ENCODE measurements around the gene SH3BGRL2.

Gene SH3BGRL2

DNA sequence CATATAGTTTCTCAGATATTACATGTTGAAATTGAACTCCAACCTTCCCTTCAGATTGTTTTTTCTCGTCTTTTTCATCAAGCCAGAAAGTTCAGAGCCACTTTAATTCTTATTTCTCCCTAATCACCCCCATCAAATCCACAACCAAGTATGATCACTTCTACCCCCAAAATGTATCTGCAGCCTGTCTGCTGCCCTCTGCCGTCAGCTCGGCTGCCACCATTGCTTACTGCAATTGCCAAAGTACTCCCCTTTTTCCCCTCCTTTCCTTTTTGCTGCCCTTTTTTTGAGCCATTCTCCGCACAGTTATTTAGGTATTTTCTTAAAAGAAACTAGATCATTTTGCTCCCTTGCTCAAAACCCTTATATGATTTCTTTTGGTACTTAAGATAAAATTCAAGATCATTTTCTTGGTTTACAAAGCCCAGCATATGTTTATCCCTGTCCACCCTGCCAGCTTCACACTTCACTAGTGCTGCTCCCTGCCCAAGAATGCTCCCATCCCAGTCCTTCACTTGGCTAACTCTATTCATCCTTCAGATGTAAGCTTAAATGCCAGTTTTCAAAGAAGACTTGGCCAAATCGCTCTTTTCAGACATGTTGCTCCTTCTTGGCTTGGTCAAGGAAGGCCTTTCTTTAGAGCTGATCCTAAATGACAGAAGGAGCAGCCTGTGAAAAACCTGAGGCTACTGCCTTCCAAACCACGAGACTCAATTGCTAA, 63.7 kb downstream of the SH3BGRL2 start:
- no peak overlapping the region for H2BK15ac ChIP-seq (ENCODE audit: low read length)
- H3K14ac ChIP-seq (ENCODE audit: low read length): no peak overlapping the region
- H3K23ac ChIP-seq (ENCODE audit: low read depth, low read length, poor library complexity): no peak overlapping the region
- H2AK5ac ChIP-seq (ENCODE audit: low read depth, low read length): no peak overlapping the region
- H3K4me1 ChIP-seq (ENCODE audit: control insufficient read depth in 2 of 2, insufficient read depth in 1 of 2, low read depth in 1 of 2, low read length in 2 of 2): peaks cover 2 to 3% of the 10 kb centered on the region in 2 donors
- no peak overlapping the region for H4K8ac ChIP-seq (ENCODE audit: low read depth, low read length)
- H3K36me3 ChIP-seq (replicated peaks in 1 of 2; ENCODE audit: control insufficient read depth in 2 of 2, insufficient read depth in 2 of 2, low read length in 2 of 2): peaks cover 1 to 6% of the 10 kb centered on the region in 2 donors
- H3K9me3 ChIP-seq (replicated peaks in 1 of 2; ENCODE audit: control insufficient read depth in 2 of 2, insufficient read depth in 1 of 2, low read depth in 1 of 2, low read length in 2 of 2): no peaks in the 10 kb centered on the region
- H3K4me2 ChIP-seq (ENCODE audit: insufficient read depth, low read length, poor library complexity, severe bottlenecking): no peak overlapping the region
- no peak overlapping the region for H2BK12ac ChIP-seq (ENCODE audit: low read length)
- no peak for DNase-seq (ENCODE audit: low spot score)
- H4K91ac ChIP-seq (ENCODE audit: low read depth, low read length, poor library complexity): no peak overlapping the region
- no peak overlapping the region for H3K27ac ChIP-seq (replicated peaks; ENCODE audit: low read length)
- no peaks in the 10 kb centered on the region for H3K27me3 ChIP-seq (ENCODE audit: control insufficient read depth in 3 of 3, insufficient read depth in 3 of 3, low read depth in 1 of 3, low read length in 3 of 3)
- no peak overlapping the region for H3K18ac ChIP-seq (ENCODE audit: low read length)
- H3K4ac ChIP-seq (ENCODE audit: low read length): no peak overlapping the region
- no peak overlapping the region for H2BK5ac ChIP-seq (ENCODE audit: low read length)
- H3K9ac ChIP-seq (ENCODE audit: low read depth, low read length, poor library complexity): no peak overlapping the region
- no peak overlapping the region for H2BK120ac ChIP-seq (ENCODE audit: low read depth, low read length)
- H3K4me3 ChIP-seq (ENCODE audit: low read length in 2 of 2): no peak overlapping the region
- H3K79me1 ChIP-seq (ENCODE audit: low read depth, low read length): no peaks in the 10 kb centered on the region
- no peak overlapping the region for H2AFZ ChIP-seq (ENCODE audit: low read length)
- no CpG with 5 or more reads among the region's 6 CpGs for WGBS, 2 donors (ENCODE audit: extremely low coverage in 2 of 2, insufficient read length in 2 of 2, insufficient replicate concordance in 1 of 2)

DNA sequence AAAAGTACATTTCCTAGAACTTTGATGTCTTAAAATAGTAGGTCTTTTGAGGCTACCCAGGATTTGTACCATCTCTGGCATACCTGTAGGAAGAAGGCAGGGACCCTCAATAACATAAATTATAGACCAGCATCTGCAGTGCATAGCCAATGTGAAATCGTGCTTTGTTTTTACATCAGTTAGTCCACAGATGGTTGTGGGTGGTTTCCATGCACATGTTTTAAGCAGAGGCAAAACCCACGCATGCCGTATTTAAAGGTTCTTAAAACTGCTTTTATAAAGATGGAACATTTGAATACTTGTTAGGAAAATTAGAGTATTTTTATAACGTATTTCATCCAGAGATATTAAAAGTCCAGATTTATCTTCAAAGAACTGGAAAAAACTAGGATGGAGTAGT, 66.3 kb downstream of the SH3BGRL2 start:
- peaks cover 1 to 5% of the 10 kb centered on the region in 2 donors for H3K36me3 ChIP-seq (replicated peaks in 1 of 2; ENCODE audit: control insufficient read depth in 2 of 2, insufficient read depth in 2 of 2, low read length in 2 of 2)
- H3K4me3 ChIP-seq (ENCODE audit: low read length in 2 of 2): no peak overlapping the region
- no peak overlapping the region for H3K9ac ChIP-seq (ENCODE audit: low read depth, low read length, poor library complexity)
- no peak overlapping the region for H2BK15ac ChIP-seq (ENCODE audit: low read length)
- peaks cover 2 to 3% of the 10 kb centered on the region in 2 donors for H3K4me1 ChIP-seq (ENCODE audit: control insufficient read depth in 2 of 2, insufficient read depth in 1 of 2, low read depth in 1 of 2, low read length in 2 of 2)
- DNase-seq (ENCODE audit: low spot score): no peak
- no peak overlapping the region for H2BK12ac ChIP-seq (ENCODE audit: low read length)
- WGBS, 2 donors (ENCODE audit: extremely low coverage in 2 of 2, insufficient read length in 2 of 2, insufficient replicate concordance in 1 of 2): no CpG with 5 or more reads among the region's 4 CpGs
- no peak overlapping the region for H3K27ac ChIP-seq (replicated peaks; ENCODE audit: low read length)
- H3K79me1 ChIP-seq (ENCODE audit: low read depth, low read length): no peaks in the 10 kb centered on the region
- H3K9me3 ChIP-seq (replicated peaks in 1 of 2; ENCODE audit: control insufficient read depth in 2 of 2, insufficient read depth in 1 of 2, low read depth in 1 of 2, low read length in 2 of 2): no peaks in the 10 kb centered on the region
- no peak overlapping the region for H4K91ac ChIP-seq (ENCODE audit: low read depth, low read length, poor library complexity)
- H3K4ac ChIP-seq (ENCODE audit: low read length): no peak overlapping the region
- no peaks in the 10 kb centered on the region for H3K27me3 ChIP-seq (ENCODE audit: control insufficient read depth in 3 of 3, insufficient read depth in 3 of 3, low read depth in 1 of 3, low read length in 3 of 3)
- H3K18ac ChIP-seq (ENCODE audit: low read length): no peak overlapping the region
- no peak overlapping the region for H3K14ac ChIP-seq (ENCODE audit: low read length)
- no peak overlapping the region for H2BK120ac ChIP-seq (ENCODE audit: low read depth, low read length)
- H2AK5ac ChIP-seq (ENCODE audit: low read depth, low read length): no peak overlapping the region
- no peak overlapping the region for H3K23ac ChIP-seq (ENCODE audit: low read depth, low read length, poor library complexity)
- H2AFZ ChIP-seq (ENCODE audit: low read length): no peak overlapping the region
- H4K8ac ChIP-seq (ENCODE audit: low read depth, low read length): no peak overlapping the region
- H2BK5ac ChIP-seq (ENCODE audit: low read length): no peak overlapping the region
- no peak overlapping the region for H3K4me2 ChIP-seq (ENCODE audit: insufficient read depth, low read length, poor library complexity, severe bottlenecking)

DNA sequence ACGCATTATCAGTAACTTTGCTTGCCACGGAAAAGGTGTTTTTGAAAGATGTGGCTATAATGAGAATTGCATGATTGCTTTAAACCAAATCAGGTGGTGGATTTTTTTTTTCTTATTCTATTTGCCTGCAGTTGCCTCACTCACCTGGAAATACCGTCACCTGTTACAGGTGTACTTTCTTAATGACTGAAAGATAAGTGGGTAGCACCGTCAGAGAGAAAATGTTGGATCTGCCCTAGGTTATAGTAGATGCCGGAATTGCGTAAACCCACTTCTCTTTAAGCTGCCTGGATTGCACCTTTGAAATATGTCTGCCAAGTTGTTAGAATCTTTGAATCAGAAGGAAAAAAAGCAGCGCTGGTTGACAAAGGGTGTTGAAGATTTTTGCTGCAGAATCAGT, 68.5 kb downstream of the SH3BGRL2 start:
- no peak overlapping the region for H3K18ac ChIP-seq (ENCODE audit: low read length)
- no peak overlapping the region for H3K4me3 ChIP-seq (ENCODE audit: low read length in 2 of 2)
- DNase-seq (ENCODE audit: low spot score): no peak
- H3K79me1 ChIP-seq (ENCODE audit: low read depth, low read length): no peaks in the 10 kb centered on the region
- peaks cover 1 to 8% of the 10 kb centered on the region in 2 donors for H3K36me3 ChIP-seq (replicated peaks in 1 of 2; ENCODE audit: control insufficient read depth in 2 of 2, insufficient read depth in 2 of 2, low read length in 2 of 2)
- no peak overlapping the region for H3K4me2 ChIP-seq (ENCODE audit: insufficient read depth, low read length, poor library complexity, severe bottlenecking)
- no peak overlapping the region for H4K91ac ChIP-seq (ENCODE audit: low read depth, low read length, poor library complexity)
- H3K4ac ChIP-seq (ENCODE audit: low read length): no peak overlapping the region
- H3K9me3 ChIP-seq (replicated peaks in 1 of 2; ENCODE audit: control insufficient read depth in 2 of 2, insufficient read depth in 1 of 2, low read depth in 1 of 2, low read length in 2 of 2): no peaks in the 10 kb centered on the region
- no peak overlapping the region for H3K23ac ChIP-seq (ENCODE audit: low read depth, low read length, poor library complexity)
- H2BK120ac ChIP-seq (ENCODE audit: low read depth, low read length): no peak overlapping the region
- no peak overlapping the region for H3K9ac ChIP-seq (ENCODE audit: low read depth, low read length, poor library complexity)
- WGBS, 2 donors (ENCODE audit: extremely low coverage in 2 of 2, insufficient read length in 2 of 2, insufficient replicate concordance in 1 of 2): no CpG with 5 or more reads among the region's 7 CpGs
- no peak overlapping the region for H3K27ac ChIP-seq (replicated peaks; ENCODE audit: low read length)
- no peaks in the 10 kb centered on the region for H3K27me3 ChIP-seq (ENCODE audit: control insufficient read depth in 3 of 3, insufficient read depth in 3 of 3, low read depth in 1 of 3, low read length in 3 of 3)
- no peak overlapping the region for H2BK5ac ChIP-seq (ENCODE audit: low read length)
- H3K4me1 ChIP-seq (ENCODE audit: control insufficient read depth in 2 of 2, insufficient read depth in 1 of 2, low read depth in 1 of 2, low read length in 2 of 2): peaks cover 0 to 7% of the 10 kb centered on the region in 2 donors
- H2AK5ac ChIP-seq (ENCODE audit: low read depth, low read length): no peak overlapping the region
- no peak overlapping the region for H2AFZ ChIP-seq (ENCODE audit: low read length)
- no peak overlapping the region for H4K8ac ChIP-seq (ENCODE audit: low read depth, low read length)
- H2BK15ac ChIP-seq (ENCODE audit: low read length): no peak overlapping the region
- no peak overlapping the region for H2BK12ac ChIP-seq (ENCODE audit: low read length)
- H3K14ac ChIP-seq (ENCODE audit: low read length): no peak overlapping the region

DNA sequence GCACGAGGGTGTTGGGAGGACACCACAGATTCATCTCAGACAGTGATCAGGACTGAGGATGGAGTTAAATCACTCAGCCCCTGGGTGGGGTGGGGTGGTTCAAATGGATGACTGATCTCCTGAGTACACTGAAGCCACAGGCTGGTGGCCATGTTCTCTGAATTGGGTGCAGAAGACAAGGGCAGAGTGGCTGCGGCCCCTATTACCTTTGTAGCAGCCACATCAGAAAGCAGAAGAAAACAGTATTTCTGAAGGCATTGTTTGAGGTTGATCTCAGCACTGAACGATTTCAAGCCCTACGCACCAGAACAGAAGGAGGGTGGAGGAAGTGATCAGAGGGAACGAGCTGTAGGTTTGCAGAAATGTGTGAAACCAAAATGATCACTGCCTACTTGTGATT, 71.6 kb downstream of the SH3BGRL2 start:
- no CpG with 5 or more reads among the region's 5 CpGs for WGBS, 2 donors (ENCODE audit: extremely low coverage in 2 of 2, insufficient read length in 2 of 2, insufficient replicate concordance in 1 of 2)
- no peak overlapping the region for H2BK15ac ChIP-seq (ENCODE audit: low read length)

More for the DNA sequence above, 71.6 kb downstream of the SH3BGRL2 start:
- Histone ChIP-seq H2BK120ac (ENCODE audit: low read depth, low read length) (no peak overlapping the region), H3K4me2 (ENCODE audit: insufficient read depth, low read length, poor library complexity, severe bottlenecking) (no peak overlapping the region), H2AK5ac (ENCODE audit: low read depth, low read length) (no peak overlapping the region), H4K91ac (ENCODE audit: low read depth, low read length, poor library complexity) (no peak overlapping the region), H3K36me3 (replicated peaks in 1 of 2; ENCODE audit: control insufficient read depth in 2 of 2, insufficient read depth in 2 of 2, low read length in 2 of 2) (peaks cover 1 to 8% of the 10 kb centered on the region in 2 donors), H3K27me3 (ENCODE audit: control insufficient read depth in 3 of 3, insufficient read depth in 3 of 3, low read depth in 1 of 3, low read length in 3 of 3) (no peaks in the 10 kb centered on the region), H2AFZ (ENCODE audit: low read length) (no peak overlapping the region), H3K18ac (ENCODE audit: low read length) (no peak overlapping the region), H3K9me3 (replicated peaks in 1 of 2; ENCODE audit: control insufficient read depth in 2 of 2, insufficient read depth in 1 of 2, low read depth in 1 of 2, low read length in 2 of 2) (no peaks in the 10 kb centered on the region), H3K79me1 (ENCODE audit: low read depth, low read length) (no peaks in the 10 kb centered on the region), H3K14ac (ENCODE audit: low read length) (no peak overlapping the region), H3K4me1 (ENCODE audit: control insufficient read depth in 2 of 2, insufficient read depth in 1 of 2, low read depth in 1 of 2, low read length in 2 of 2) (peaks cover 0 to 4% of the 10 kb centered on the region in 2 donors), H2BK12ac (ENCODE audit: low read length) (no peak overlapping the region), H3K23ac (ENCODE audit: low read depth, low read length, poor library complexity) (no peak overlapping the region), H4K8ac (ENCODE audit: low read depth, low read length) (no peak overlapping the region), H2BK5ac (ENCODE audit: low read length) (no peak overlapping the region), H3K27ac (replicated peaks; ENCODE audit: low read length) (no peak overlapping the region), H3K4ac (ENCODE audit: low read length) (no peak overlapping the region), H3K4me3 (ENCODE audit: low read length in 2 of 2) (no peak overlapping the region), H3K9ac (ENCODE audit: low read depth, low read length, poor library complexity) (no peak overlapping the region)
- DNase-seq (ENCODE audit: low spot score): no peak

Measured in neuronal stem cell (in vitro differentiated cells).